Smooth muscle cell (in vitro differentiated cells): ENCODE measurements around the gene TRIM5. TPM values are rescaled to one million over a fixed set of nuclear protein-coding genes. Genes with fewer than 3 reads are reported as not detected.
"Not testable (repeated sequence)": the region's sequence is repeated elsewhere in the genome, so short reads cannot be mapped to it uniquely, and the experiment has no call there.

Experiments
- DNase-seq: peaks from one replicate; lab custom pipeline; 2025; ENCODE audit not compliant: unreplicated experiment; lab: John Stamatoyannopoulos, UW
- H2AFZ ChIP-seq: fragments of 200-600 bp; sonication (generic); 2 replicates; pipeline ENCODE4 v1.6.0; 2016; ENCODE audit warnings: antibody characterized with exemption, low read depth, mild to moderate bottlenecking
- H3F3A ChIP-seq: fragments of 200-600 bp; sonication (generic); 2 replicates; pipeline ENCODE4 v1.6.0; 2017; ENCODE audit warnings: antibody characterized with exemption, low read depth
- H3K27ac ChIP-seq: fragments of 200-600 bp; sonication (generic); 2 replicates; pipeline ENCODE4 v1.5.1; 2016; ENCODE audit warnings: low read depth, mild to moderate bottlenecking
- H3K27me3 ChIP-seq: fragments of 200-600 bp; sonication (generic); 2 replicates; pipeline ENCODE4 v1.6.1; 2016; ENCODE audit warnings: low read depth, mild to moderate bottlenecking
- H3K36me3 ChIP-seq: fragments of 200-600 bp; sonication (generic); 2 replicates; pipeline ENCODE4 v1.5.1; 2016; ENCODE audit warnings: low read depth
- H3K4me1 ChIP-seq: fragments of 200-600 bp; sonication (generic); 2 replicates; pipeline ENCODE4 v1.5.1; 2016; ENCODE audit warnings: low read depth
- H3K4me2 ChIP-seq: fragments of 200-600 bp; sonication (generic); 2 replicates; pipeline ENCODE4 v1.6.0; 2016; ENCODE audit warnings: mild to moderate bottlenecking
- H3K4me3 ChIP-seq: fragments of 200-600 bp; sonication (generic); 2 replicates; pipeline ENCODE4 v1.5.1; 2016; ENCODE audit warnings: mild to moderate bottlenecking
- H3K79me2 ChIP-seq: fragments of 200-600 bp; sonication (generic); 2 replicates; pipeline ENCODE4 v1.6.0; 2016; ENCODE audit warnings: low read depth, mild to moderate bottlenecking
- H3K9ac ChIP-seq: fragments of 200-600 bp; sonication (generic); 2 replicates; pipeline ENCODE4 v1.6.0; 2016; ENCODE audit warnings: low read depth
- H3K9me3 ChIP-seq: fragments of 200-600 bp; sonication (generic); replicated peaks from 2 replicates; pipeline ENCODE4 v1.5.1; 2016; ENCODE audit warnings: low read depth
- H4K20me1 ChIP-seq: fragments of 200-600 bp; sonication (generic); 2 replicates; pipeline ENCODE4 v1.6.0; 2016; ENCODE audit warnings: low read depth
- WGBS: methylation state at CpG from one replicate; pipeline ENCODE4 v1.1.7; 2016; ENCODE audit warnings: low lambda C conversion rate; 5-methylcytosine and 5-hydroxymethylcytosine counted together
- polyA plus RNA-seq: library from polyadenylated mRNA; unstranded; fragments of >200 nt; fragmentation: Nextera tagmentation; extraction: Ambion mirVana; gene quantifications from 2 replicates; pipeline ENCODE4 v1.2.1, GENCODE V29; 2016
- total RNA-seq: library from RNA; depleted of rRNA; stranded (reverse); fragments of >200 nt; gene quantifications from 2 replicates; pipeline ENCODE4 v1.2.3, GENCODE V29; 2014
- TF ChIP-seq, protein P1 (sequence below): fragments of 200-600 bp; sonication (generic); IDR thresholded peaks from 2 replicates; pipeline ENCODE4 v1.5.1; 2017; ENCODE audit warnings: borderline replicate concordance, mild to moderate bottlenecking, antibody characterized with exemption; ENCODE audit not compliant: insufficient read depth, poor library complexity, severe bottlenecking

The TRIM5 gene
- total and polyA plus RNA-seq, 2 experiments from 2014 or later: 16.4 to 27.6 TPM

DNA sequence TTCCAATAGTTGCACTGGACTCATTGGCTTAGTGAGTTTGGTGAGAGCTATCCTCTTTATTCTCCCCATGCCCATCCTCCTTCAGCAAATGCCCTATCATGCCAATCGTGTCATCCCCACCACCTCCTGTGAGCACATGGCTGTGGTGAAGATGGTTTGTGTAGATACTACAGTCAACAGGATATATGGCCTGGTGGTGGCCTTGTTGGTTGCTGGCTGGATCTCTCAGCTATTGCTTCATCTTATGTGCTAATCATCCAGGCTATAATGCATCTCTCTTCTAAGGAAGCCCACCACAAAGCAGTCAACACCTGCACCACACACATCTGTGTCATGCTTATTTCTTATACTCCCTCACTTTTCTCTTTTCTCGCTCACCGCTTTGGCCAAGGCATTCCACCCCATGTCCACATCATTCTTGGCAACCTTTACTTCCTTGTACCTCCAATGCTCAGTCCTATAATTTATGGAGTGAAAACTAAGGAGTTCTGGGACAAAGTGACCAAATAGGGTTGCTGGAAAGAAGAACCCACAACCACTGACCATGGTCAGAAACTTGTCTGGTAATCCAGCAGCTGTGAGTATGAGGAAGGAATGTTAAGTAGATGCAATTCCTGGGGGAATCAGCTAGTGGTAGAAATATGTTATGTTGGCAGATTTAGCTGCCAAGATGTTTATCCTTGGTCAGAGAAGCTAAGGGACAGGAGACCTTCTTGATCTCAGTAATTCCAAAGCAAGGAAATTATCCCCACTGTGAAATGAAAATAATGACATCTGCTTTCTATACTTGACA is 35.0 kb upstream of the TRIM5 start:
- Histone ChIP-seq H3K36me3 (no peaks in the 10 kb centered on the region), H3K4me1 (no peaks in the 10 kb centered on the region), H3K9ac (no peak overlapping the region), H3K4me3 (no peak overlapping the region), H3K27ac (no peak overlapping the region), H3K27me3 (no peaks in the 10 kb centered on the region), H4K20me1 (no peaks in the 10 kb centered on the region), H3K4me2 (no peak overlapping the region), H3K9me3 (no peaks in the 10 kb centered on the region), H2AFZ (no peak overlapping the region), H3F3A (no peaks in the 10 kb centered on the region), H3K79me2 (no peaks in the 10 kb centered on the region)
- TF ChIP-seq, protein P1, sequence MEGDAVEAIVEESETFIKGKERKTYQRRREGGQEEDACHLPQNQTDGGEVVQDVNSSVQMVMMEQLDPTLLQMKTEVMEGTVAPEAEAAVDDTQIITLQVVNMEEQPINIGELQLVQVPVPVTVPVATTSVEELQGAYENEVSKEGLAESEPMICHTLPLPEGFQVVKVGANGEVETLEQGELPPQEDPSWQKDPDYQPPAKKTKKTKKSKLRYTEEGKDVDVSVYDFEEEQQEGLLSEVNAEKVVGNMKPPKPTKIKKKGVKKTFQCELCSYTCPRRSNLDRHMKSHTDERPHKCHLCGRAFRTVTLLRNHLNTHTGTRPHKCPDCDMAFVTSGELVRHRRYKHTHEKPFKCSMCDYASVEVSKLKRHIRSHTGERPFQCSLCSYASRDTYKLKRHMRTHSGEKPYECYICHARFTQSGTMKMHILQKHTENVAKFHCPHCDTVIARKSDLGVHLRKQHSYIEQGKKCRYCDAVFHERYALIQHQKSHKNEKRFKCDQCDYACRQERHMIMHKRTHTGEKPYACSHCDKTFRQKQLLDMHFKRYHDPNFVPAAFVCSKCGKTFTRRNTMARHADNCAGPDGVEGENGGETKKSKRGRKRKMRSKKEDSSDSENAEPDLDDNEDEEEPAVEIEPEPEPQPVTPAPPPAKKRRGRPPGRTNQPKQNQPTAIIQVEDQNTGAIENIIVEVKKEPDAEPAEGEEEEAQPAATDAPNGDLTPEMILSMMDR: no peak
- DNase-seq: no peak
- 93% methylated on average over 3 of the region's 3 CpGs for WGBS

DNA sequence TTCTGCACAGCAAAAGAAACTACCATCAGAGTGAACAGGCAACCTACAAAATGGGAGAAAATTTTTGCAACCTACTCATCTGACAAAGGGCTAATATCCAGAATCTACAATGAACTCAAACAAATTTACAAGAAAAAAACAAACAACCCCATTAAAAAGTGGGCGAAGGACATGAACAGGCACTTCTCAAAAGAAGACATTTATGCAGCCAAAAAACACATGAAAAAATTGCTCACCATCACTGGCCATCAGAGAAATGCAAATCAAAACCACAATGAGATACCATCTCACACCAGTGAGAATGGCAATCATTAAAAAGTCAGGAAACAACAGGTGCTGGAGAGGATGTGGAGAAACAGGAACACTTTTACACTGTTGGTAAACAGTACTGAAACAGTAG is 31.6 kb upstream of the TRIM5 start:
- not testable (repeated sequence) for H3K4me2 ChIP-seq, DNase-seq, H2AFZ ChIP-seq, H3K4me3 ChIP-seq, H3K36me3 ChIP-seq, H3K4me1 ChIP-seq, H3K27ac ChIP-seq, H3K27me3 ChIP-seq, H3K9ac ChIP-seq, H3K9me3 ChIP-seq, H4K20me1 ChIP-seq, H3F3A ChIP-seq, H3K79me2 ChIP-seq
- WGBS: 92% methylated on average over 1 of the region's 1 CpG

DNA sequence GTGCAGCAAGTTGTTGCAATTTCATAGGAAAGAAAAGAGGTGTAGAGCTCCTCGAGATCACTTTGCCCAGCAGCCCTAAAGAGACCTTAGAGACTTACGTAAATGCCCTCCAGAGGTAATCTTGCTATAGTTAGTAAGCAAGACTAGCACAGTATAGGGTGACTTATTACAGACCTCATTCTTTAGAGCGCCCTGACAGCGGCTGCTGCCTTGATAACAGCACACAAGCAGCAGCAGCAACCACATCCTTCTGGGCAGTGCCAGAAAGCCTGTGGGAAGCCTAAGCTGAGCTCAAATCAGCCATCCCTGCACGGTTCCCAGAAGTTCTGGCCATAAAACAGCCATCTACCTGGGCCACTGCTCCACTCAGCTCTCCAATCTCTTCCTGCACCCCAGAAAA is 28.8 kb upstream of the TRIM5 start:
- Histone ChIP-seq H3K9me3 (no peaks in the 10 kb centered on the region), H3K9ac (no peak overlapping the region), H3K27me3 (no peaks in the 10 kb centered on the region), H3K79me2 (no peaks in the 10 kb centered on the region), H3K4me2 (no peak overlapping the region), H3K36me3 (no peaks in the 10 kb centered on the region), H3K4me1 (no peaks in the 10 kb centered on the region), H3K27ac (no peak overlapping the region), H4K20me1 (no peaks in the 10 kb centered on the region), H3F3A (no peaks in the 10 kb centered on the region), H2AFZ (no peak overlapping the region), H3K4me3 (no peak overlapping the region)
- no peak for DNase-seq
- 33% methylated on average over 5 of the region's 5 CpGs for WGBS
- TF ChIP-seq, protein P1: no peak

DNA sequence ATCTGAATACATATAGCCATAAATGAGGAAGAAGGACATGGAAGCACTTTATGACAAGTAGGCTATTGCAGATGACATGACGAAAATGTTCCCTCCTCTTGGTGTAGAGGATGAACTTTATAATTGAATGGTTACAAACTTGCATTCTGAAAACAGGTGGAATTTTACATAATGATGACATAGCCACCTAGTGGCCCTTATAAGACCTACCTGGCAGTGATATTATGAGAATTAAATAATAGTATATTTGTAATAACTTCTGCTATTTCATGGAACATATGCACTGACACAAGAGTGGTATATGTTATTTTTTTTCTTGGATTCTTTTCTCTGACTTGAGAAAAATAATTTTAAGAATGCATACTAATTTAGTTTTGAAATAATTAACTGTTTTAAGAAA is 27.6 kb upstream of the TRIM5 start:
- Histone ChIP-seq H3K4me2 (no peak overlapping the region), H3K9me3 (no peaks in the 10 kb centered on the region), H2AFZ (no peak overlapping the region), H3K4me1 (no peaks in the 10 kb centered on the region), H3K4me3 (no peak overlapping the region), H4K20me1 (no peaks in the 10 kb centered on the region), H3K27ac (no peak overlapping the region), H3F3A (no peaks in the 10 kb centered on the region), H3K9ac (no peak overlapping the region), H3K27me3 (no peaks in the 10 kb centered on the region), H3K36me3 (no peaks in the 10 kb centered on the region), H3K79me2 (no peaks in the 10 kb centered on the region)
- TF ChIP-seq, protein P1: peak; percentile 37
- no peak for DNase-seq
- WGBS: 97% methylated on average over 1 of the region's 1 CpG
